ENCODE data around the gene NTRK1.

GRCh38 chr1:156839426-156840109 is 21.1 kb upstream of the NTRK1 start:
- TF ChIP-seq ZNF891 (CRISPR knock-in tag; IDR thresholded peaks at IDR 0.05) (no peak), MXI1 (IDR thresholded peaks at IDR 0.05; ENCODE audit: borderline replicate concordance, low read depth, low read length) (no peak), TCF7L2 (IDR thresholded peaks at IDR 0.05; ENCODE audit: low read depth, low read length) (no peak), HNRNPUL1 (IDR thresholded peaks at IDR 0.05; ENCODE audit: low read depth, low read length) (no peak), BCLAF1 (IDR thresholded peaks at IDR 0.05) (no peak)

Measured in HepG2 (cell line).